ENCODE results near the gene KSR2. TPM values are rescaled to one million over a fixed set of nuclear protein-coding genes. Genes with fewer than 3 reads are reported as not detected.

The KSR2 gene
- total and polyA plus RNA-seq, 2 donors (not counting 3 experiments of a cell fraction or from before 2014, with no cell fraction given): 2.1 to 5.2 TPM

GRCh38 chr12:117684471-117684870, 284.3 kb downstream of the KSR2 start:
- peaks cover 59% of the 10 kb centered on the region for H3K4me1 ChIP-seq (ENCODE audit: control insufficient read depth, extremely low read depth, insufficient read depth, low read length)
- dilution Hi-C loops (cut with MboI; ENCODE audit: extremely low pct_ligation_motif_present, low sequenced_read_pairs): no loop called here

More at GRCh38 chr12:117684471-117684870, 284.3 kb downstream of the KSR2 start:
- intact Hi-C loops (cut with micrococcal nuclease): loop anchor here (10.0 kb wide), 1 partner anchor 690 kb away; the partner anchor contains the start of genes SUDS3 and TAOK3
- Histone ChIP-seq H3K27me3 (ENCODE audit: control insufficient read depth in 2 of 2, insufficient read depth in 2 of 2, low read length in 2 of 2) (no peaks in the 10 kb centered on the region), H3K4me3 (replicated peaks in 1 of 3; ENCODE audit: insufficient read depth in 1 of 3, low read depth in 1 of 3, low read length in 3 of 3) (no peak overlapping the region), H3K36me3 (ENCODE audit: control insufficient read depth in 2 of 2, extremely low read depth in 1 of 2, insufficient read depth in 2 of 2, low read length in 2 of 2) (no peaks in the 10 kb centered on the region), H3K9ac (replicated peaks; ENCODE audit: extremely low read depth, insufficient read depth, low read length) (peak overlapping the region; percentile 86), H3K4me2 (ENCODE audit: insufficient read depth, low read length) (peak overlapping the region; percentile 13), H4K20me1 (replicated peaks; ENCODE audit: control insufficient read depth, extremely low read depth, insufficient read depth, low read length) (no peaks in the 10 kb centered on the region), H3K9me3 (replicated peaks; ENCODE audit: control insufficient read depth, insufficient read depth, low read length) (no peaks in the 10 kb centered on the region), H3K27ac (ENCODE audit: insufficient read depth, low read depth, low read length) (peak overlapping the region; percentile 98), H2AFZ (ENCODE audit: low read depth, low read length) (no peak overlapping the region), H3K79me2 (ENCODE audit: control insufficient read depth, insufficient read depth, low read length) (no peaks in the 10 kb centered on the region), H3K9me1 (replicated peaks; ENCODE audit: control insufficient read depth, extremely low read depth, insufficient read depth, low read length) (no peaks in the 10 kb centered on the region)
- no peak for DNase-seq (ENCODE audit: low read depth, low spot score)
- FAIRE-seq: no peak
- ChIA-PET POLR2A (interaction anchor here (1.5 kb wide), 1 partner anchor 8 kb away, joined by 6 read pairs; no protein-coding TSS in a partner anchor), CTCF (interaction anchor here (1.3 to 4.6 kb wide), 6 partner anchors 9 to 153 kb away, joined by 3 to 36 read pairs (median 12); no protein-coding TSS in a partner anchor)
- no TSS peak for BruUV-seq (replicated peaks)
- TF ChIP-seq POLR2AphosphoS5 (IDR thresholded peaks at IDR 0.05; ENCODE audit: insufficient read depth, low read depth, low read length) (no peak), POLR2A (IDR thresholded peaks at IDR 0.05; ENCODE audit: low read depth, low read length) (no peak), FOS (IDR thresholded peaks at IDR 0.05; ENCODE audit: borderline replicate concordance, insufficient read depth, low read length) (no peak), GATA2 (IDR thresholded peaks at IDR 0.05; ENCODE audit: insufficient read depth, insufficient read length, low read depth, low read length) (no peak), CTCF (IDR thresholded peaks at IDR 0.05; ENCODE audit: extremely low read depth in 1 of 2, insufficient read depth in 1 of 2, low read depth in 1 of 2, low read length in 2 of 2) (no peak), EZH2 (IDR thresholded peaks at IDR 0.05; ENCODE audit: borderline replicate concordance, low read depth, low read length, severe bottlenecking) (no peak), MYC (IDR thresholded peaks at IDR 0.05; ENCODE audit: low read depth, low read length) (no peak), MAX (IDR thresholded peaks at IDR 0.05; ENCODE audit: insufficient read depth, insufficient read length) (no peak), JUN (IDR thresholded peaks at IDR 0.05; ENCODE audit: borderline replicate concordance, insufficient read depth, insufficient read length, low read depth) (no peak)

Data from endothelial cell of umbilical vein (primary cell).